Stimulated activated CD8-positive, alpha-beta memory T cell treated with anti-CD3 and anti-CD28 coated beads, Interleukin-2, amount 100 ng/mL, for 1 hour (primary cell): ENCODE data around the gene LENG1.

Source experiments
- DNase-seq, 2 donors: peaks; one replicate each; pipeline ENCODE4 v3.0.0-alpha.2; 2020; ENCODE audit warnings: low read depth in 2 of 2

Gene LENG1

DNA sequence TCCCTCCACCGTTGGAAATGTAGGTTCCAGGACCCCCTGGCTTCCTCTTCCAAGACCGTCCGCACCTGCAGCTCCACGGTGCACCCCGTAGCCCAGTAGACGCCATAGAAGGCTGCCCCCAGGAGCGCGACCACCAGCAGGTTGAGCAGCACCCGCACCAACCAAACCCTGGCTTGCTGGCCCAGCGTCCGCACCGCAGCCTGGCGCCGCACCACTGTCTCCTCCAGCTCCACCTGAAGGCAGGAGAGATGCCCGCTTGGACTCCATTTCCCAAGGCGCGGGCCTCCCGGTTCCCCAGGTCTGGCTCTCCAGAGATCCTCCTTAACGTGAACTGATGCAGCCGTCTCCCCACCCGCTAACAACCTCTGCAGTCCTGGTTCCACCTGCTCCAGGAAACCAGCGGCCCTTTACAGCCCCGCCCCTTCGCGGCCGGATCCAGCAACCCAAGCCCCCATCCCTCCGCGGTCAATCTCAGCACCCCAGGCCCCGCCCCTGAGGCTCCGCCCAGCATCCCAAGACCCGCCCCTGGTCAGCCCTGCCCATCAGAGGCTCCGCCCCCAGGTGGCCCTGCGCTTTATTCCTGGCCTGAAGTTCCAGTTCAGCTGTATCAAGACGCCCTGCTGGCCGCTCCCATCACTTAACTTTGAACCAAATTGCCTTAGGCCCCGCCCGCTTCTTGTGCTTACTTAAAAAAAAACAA is 5.0 kb upstream of the LENG1 start:
- no peak for DNase-seq

DNA sequence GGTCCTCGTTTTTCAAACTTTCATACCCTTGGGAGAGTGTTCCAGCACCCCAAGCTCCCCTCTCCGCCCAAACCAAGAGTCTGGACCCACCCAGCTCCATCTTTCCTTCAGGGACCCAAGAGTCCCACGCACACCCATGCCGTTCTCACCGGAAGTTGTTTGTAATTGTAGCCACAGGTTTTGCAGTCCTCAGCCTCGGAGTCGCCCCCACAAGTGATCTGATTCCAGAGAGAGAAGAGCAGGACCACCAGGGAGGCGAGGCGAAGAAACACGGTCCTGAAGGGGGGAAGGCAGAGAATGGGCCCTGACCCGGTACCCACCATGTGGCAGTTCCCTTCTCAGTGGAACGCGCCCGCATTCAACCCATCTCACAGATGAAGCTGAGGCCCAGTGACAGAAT is 3.4 kb upstream of the LENG1 start:
- no peak for DNase-seq

DNA sequence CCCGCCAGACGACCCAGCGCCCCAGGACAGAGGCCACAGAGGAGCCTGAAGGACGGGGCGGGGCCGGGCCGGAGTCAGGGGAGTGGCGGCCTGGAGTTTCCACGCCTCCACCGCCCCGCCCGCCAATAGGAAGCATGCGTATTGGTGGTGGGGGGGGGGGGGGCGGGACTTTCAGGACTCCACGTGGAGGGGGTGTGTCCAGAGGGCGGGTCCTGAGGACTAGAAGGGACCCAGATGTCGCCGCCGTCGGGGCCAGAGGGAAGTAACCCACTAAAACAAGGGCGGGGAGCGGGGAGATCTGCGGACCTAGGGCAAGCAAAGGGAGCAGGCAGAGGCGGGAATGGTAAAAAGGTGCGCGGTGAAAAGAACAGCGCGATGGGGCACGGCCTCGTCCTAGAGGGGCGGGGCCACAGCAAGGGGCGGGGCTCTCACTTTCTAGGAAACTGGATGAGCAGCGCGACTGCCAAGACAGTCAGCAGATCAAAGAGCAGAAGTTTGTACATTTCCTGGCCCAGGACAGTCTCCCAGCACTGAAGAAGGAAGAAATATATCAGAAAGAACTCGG is 2.8 kb upstream of the LENG1 start:
- peak; percentile 54 to 73 for DNase-seq

DNA sequence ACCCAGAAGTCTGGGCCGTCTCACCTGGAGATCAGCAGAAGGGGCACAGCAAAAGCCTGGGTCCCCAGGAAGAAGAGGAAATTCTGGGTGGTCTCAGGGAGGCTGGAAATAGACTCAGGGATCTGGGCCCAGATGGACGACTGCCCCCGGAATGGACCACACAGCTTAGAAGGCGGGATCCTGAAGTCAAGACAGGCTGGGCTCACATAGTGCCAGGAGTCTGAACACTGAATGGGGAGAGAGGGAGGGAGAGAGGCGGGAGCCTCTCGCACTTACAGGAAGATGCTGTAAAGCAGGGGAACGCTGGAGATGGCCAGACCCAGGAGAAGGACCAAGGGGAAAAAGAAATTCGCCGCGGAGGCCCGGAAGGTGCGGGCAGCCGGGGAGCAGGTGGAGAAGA is 1.3 kb upstream of the LENG1 start:
- DNase-seq = no peak

DNA sequence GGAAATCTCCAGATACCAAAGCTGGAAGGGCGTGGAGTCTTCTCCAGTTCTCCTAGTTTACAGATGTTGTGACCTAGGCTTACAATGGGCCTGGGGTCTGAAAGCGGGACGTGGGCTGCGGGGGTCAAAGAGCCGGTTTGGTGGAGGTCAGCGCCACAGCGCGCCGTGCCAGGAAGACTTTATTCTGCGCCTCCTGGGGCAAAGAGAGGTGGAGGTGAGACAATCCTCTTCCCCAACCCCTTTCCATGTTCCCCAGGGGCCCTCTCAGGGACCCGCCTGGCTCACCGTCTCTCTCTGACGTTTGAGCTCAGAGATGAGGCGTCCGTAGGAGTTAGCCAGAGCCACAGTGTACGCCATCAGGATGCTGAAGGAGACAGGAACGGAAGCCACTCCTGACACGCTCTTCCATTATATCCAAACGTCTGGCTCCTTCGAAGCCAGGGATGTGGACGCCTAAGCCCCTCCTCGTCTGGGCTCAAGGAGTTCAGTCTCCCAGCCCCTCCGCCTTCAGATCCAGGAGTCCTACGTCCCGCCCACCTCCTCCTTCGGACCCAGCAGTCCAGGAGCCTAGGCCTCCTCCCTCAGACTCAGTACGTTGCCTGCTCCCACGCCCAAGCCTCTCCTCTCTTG is 776 bp upstream of the LENG1 start:
- DNase-seq = no peak

DNA sequence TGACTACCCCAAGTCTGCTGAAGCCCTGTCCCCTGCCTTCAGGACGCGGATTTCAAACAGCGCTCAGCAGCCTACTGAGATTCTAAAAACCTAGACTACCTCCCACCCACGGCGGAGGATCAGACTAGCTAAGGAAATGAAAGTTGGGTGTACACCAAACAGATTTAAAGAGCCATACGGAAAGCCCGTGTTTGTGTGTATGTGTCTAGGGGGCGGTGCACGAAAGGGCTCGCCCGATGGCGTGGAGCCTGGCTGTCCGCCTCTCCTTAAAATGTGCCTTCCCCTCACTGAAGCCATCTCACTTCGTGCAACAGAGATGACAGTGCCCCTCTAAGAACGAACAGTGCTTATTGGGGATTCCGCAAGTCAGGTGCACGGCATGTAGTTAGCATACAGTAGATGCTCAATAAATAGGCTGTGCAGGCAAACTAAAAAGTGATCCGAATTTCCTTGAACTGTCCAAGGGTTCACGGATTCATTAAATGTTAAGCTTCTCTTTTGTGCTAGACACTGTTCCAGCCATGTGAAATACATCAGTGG is 639 bp downstream of the LENG1 start:
- DNase-seq = no peak

DNA sequence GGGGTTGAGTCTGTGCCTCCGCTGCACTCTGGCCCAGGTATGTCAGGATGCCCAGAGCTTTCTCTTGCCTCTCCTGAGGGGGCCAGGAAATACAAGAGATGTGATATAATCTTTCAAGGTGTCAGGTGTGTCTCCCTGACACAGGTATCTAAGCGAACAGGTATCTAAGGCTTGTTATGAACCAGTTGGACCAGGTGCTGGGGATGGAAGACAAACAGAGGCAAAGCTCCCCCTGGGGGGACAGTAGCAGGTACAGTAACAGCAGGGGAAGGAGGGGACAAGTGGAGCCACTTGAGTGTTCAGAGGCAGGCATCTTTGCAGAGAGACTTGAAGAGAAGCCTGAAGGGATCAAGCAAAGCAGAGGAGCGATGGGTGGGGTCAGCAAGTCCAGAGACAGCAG is 2.6 kb downstream of the LENG1 start:
- DNase-seq = no peak

DNA sequence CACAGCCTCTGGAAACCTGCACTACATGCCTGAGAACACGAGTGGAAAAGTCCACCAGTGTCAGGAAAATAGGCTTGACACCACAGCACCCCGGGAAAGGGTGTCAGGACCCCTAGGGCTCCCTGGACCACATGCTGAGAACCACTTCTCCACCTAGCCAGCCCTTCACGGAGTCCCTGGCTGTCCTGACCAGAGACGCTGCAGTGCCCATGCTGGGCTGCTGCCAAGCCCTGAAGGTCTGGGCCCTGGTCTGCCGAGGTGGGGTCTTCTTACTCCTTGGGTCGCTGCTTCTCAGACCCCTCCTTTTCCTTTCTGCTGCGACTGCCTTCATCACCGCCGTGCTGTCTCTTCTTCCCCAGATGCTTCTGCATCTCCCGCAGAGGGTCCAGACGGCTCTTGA is 3.0 kb downstream of the LENG1 start:
- DNase-seq = no peak

DNA sequence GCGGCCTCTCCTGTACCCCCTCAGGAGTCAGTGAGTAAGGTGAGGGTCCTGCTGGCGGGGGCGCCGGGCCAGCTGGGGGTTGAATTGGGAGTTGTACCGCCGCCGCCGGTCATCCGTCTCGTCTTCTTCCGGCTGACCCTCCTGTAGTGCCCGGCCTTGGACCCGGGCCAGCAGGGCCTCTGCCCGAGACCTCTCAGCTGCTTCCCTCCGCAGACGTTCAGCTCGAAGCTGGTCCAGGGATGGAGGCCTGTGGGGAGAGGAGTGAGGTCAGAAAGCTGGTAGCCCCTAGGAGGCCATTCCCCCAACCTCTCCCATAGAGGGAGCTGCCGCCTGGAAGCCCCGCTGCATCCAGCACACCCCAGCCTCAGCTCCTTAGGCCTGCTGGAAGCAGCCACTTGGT is 3.8 kb downstream of the LENG1 start:
- DNase-seq = no peak

DNA sequence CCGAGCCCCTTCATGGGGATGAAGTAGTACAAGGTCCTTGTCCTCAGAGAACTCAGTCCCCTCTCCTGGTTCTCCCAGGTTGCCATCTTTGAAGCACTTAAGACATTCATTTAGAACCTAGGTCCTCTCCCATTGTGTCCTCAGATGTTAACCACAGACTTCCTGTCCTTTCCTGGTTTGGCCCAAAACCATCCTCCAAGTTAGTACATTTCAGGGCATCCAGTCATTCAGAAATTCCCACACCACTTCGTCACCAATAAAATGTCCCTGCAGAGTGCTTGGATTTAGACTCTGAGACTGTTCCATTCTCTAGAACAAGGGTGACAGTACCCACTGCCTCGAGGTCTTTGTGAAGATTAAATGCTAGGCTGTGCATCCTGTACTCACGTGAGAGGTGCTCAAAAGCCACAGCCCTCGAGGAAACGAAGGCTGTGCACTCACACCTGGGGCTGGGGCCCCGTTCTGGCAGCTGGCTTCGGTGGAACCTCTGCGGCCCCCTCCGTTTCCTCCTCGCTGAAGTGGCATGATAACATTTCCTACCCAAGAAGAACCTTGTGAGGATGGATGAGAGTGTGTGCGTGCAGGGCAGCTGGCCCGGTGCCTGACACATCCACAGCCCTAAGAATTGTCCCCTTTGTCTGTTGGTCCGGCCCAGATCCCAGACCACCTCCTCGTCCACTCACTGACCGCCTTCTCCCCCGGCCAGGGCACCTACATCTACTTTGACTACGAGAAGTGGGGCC is 4.7 kb downstream of the LENG1 start:
- no peak for DNase-seq

DNA sequence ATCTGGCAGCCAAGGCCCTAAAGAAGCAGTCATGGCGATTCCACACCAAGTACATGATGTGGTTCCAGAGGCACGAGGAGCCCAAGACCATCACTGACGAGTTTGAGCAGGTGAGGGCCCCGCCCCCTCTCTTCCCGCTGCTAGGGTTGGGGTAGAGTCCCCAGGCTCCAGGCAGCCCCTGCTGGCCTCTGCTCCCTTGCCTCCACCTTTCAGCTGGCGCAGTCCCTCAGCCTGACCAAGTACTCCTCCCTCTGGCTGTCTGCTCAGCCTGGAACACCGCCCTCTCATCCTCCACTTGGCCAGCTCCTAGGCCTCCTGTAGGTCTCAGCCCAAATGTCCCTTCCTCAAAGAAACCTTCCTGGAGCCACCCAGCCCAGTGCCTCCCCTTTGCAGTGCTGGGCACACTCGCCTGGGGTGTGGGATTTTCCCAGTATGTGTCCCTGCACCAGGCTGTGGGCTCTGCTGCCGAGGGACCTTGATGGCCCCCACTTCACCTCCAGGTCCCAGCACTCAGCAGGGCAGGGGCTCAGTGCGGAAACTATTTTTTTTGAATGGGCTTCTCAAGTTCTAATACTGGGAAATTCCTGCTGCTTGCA is 5.7 kb downstream of the LENG1 start:
- DNase-seq = no peak

DNA sequence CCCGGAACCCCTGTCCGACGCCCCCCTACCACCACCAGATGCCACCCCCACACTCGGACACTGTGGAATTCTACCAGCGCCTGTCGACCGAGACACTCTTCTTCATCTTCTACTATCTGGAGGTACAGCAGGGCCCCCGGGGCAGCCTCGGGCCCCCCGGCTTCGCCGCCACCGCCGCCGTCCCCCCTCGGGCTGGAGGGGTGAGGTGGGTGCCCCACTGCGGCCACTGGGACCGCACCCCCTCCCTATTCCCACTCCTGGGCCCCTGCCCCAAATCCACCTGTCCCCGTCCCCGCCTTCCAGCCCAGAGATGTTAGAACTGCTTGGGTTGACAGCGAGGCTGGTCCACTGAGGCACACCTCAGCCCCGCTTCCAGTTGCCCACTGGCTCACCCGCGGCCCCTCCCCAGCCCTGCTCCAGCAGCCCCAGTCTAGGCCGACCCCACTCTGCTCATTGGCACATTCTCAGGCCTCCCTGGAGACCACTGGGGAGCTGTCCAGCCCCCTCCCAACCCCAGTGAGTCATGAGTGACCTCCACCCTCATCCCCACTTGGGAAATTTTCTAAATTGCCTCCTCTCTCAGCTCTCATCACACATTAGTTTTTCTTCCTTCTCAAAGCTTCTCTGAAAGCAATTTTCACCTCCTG is 6.5 kb downstream of the LENG1 start:
- no peak for DNase-seq

DNA sequence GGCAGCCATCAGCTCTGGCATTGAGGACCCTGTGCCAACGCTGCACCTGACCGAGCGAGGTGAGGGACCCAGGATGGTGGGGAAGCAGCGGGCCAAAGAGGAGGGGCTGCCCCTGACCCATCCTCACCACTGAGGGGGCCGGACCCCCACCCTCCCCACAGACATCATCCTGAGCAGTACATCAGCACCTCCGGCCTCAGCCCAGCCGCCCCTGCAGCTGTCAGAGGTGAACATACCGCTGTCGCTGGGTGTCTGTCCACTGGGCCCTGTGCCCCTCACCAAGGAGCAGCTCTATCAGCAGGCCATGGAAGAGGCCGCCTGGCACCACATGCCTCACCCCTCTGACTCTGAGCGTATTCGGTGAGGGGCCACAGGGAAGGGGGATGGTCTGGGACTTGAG is 7.3 kb downstream of the LENG1 start:
- no peak for DNase-seq

DNA sequence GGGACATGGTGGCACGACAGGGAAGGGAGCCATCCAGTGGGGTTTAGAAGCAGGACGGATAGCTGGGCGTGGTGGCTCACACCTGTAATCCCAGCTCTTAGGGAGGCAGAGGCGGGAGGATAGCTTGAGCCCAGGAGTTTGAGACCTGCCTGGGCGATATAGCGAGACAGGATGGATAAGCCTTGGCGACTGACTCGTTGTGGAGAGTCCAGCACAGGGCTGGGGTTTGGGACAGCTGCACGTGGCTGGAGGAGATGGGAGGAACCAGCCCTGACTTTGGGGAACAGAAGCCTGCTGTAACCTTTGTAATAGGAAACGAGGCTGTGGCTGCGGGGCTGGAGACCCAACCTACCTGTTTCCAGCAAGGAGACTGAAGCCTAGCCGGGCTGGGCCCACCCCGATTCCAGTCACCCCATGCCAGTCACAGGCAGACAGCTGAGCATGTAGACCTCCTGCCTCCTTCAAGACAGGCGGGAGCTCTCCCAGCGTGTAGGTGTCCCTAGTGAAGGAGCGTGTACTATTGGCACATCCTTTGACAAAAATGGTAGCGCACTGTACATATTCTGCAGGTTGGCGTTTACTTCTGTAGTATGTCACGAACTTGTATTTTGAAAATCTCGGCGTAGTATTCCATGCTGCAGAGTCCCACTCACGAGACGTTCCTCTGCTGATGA is 8.0 kb downstream of the LENG1 start:
- no peak for DNase-seq

DNA sequence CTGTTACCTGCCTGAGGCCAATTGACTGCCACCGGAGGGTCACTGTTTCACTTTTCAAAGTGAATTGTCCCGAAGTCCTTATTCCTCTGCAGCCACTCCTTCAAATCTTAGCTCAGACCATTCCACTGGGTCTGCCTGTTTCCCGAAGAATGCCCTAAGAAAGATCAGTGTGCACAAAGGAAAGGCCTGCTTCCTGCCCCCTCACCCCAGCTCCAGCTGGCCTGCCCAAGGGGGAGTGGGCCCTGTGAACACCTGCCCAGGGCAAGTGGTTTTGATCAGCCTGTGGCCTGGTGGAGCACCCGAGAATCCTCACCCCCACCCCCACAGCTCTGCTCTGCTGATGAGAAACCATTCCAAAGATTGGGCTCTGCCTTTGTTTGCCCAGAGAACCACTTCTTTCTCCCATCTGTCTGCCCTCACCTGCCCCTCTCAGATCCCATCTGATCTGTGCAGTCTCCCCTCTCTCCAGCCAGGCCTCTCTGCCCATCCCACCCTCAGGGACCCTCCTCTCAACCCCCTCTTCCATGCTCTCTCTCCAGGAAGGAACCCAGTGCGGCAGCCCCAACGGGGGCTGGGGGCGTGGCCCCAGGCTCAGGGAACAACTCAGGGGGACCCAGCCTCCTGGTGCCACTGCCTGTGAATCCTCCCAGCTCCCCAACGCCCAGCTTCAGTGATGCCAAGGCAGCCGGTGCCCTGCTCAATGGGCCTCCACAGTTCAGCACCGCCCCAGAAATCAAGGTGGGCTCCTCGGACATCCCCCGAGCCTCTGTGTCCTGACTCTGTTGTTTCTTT is 10.3 kb downstream of the LENG1 start:
- DNase-seq = no peak

DNA sequence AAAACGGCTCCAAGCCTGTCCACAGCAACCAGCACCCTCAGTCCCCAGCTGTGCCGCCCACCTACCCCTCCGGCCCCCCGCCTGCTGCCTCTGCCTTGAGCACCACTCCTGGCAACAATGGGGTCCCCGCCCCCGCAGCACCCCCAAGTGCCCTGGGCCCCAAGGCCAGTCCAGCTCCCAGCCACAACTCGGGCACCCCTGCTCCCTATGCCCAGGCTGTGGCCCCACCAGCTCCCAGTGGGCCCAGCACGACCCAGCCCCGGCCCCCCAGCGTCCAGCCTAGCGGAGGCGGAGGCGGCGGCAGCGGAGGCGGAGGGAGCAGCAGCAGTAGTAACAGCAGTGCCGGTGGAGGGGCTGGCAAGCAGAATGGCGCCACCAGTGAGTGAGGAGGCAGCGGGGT is 11.4 kb downstream of the LENG1 start:
- DNase-seq = no peak

DNA sequence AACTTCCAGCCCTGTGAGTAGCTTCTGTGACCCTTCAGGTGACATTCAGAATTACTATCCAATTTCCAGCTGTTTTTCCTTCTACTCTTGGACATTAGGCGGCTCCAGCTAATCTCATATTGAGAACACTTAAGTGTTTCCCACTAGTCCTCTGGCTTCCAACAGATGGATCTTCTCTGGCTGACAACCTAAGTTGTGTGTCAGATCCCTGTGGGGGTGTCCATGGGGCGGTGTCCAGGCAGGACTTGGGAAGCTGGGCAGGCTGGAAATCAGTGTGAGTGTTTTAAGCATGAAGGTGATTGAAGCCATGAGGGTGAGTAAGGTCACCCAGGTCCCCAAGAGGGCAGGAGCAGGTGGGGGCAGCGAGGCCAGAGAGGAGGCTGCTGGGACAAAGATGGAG is 11.8 kb downstream of the LENG1 start:
- no peak for DNase-seq

DNA sequence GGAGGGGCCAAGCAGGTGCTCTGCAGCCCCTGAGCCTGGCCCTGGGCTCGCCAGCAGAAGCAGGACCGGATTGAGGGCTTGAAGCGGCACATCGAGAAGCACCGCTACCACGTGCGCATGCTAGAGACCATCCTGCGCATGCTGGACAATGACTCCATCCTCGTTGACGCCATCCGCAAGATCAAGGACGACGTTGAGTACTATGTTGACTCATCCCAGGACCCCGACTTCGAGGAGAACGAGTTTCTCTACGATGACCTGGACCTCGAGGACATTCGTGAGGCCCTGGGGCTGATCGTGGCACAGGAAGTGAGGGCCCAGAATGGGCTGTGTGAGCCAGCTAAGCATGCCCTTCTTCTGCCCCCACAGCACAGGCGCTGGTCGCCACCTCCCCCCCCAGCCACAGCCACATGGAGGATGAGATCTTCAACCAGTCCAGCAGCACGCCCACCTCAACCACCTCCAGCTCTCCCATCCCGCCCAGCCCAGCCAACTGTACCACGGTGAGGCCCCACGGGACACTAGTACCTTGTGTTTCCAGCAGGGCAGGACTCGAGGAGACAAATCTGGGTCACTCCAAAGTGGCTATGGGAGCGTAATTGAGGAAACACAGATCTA is 13.9 kb downstream of the LENG1 start:
- DNase-seq = no peak

DNA sequence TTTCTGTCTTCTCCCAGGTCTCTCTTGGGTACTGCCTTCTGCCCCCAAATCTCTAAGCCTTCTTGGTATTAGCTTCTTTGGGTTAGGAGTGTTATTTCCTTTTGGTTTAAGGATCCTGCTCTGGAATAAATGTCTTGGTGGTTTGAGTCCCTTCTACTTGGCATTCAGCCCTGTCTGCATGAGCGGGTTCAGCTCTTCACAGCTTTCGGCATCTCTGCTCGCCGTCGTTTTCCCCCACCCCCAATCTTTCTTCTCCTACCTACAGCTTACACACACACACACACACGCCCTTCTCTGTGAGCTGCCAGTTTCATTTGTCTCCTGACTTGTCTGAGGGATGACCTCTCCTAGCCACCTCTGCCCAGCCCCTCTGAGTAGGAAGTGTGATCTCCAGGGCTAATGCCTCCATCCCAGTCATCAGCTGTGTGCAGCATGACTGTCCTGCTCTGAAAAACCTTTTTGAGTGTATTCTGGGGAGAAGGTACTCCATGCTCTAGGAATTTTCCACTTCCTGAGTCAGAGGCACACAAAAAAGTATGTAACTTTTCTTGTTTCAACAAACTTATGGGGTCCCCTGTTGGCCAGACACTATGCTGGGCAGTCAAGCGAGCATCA is 17.2 kb downstream of the LENG1 start:
- no peak for DNase-seq
